GM19468 (cell line): ENCODE measurements around the gene YIPF5.

Experiments
- ATAC-seq: cut with Tn5 transposase; IDR thresholded peaks from one replicate; pipeline ENCODE4 v1.9.1; 2021; ENCODE audit warnings: mild to moderate bottlenecking, moderate library complexity, moderate number of reproducible peaks; ENCODE audit not compliant: unreplicated experiment; ENCODE audit errors: extremely low read depth

The YIPF5 gene

GRCh38 chr5:144183254-144183889, 12.9 kb upstream of the YIPF5 start:
- ATAC-seq: no peak

- no peak for ATAC-seq
Observed at GRCh38 chr5:144179226-144179625, 8.8 kb upstream of the YIPF5 start.

DNA sequence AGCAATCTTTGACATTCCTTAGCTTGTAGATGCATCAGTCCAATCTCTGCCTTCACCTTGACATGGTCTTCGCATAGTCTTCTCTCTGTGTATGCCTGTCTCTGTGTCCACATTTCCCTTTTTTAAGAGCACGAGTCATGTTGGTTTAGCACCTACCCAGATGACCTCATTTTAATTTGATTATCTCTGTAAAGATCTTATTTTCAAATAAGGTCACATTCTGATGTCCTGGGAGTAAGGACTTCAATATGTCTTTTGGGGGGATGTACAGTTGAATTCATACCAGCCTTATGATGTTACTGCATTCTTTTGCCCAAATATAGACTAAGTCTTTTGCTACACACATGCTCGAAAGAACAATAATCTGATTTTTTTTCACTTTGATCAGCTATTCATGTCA, 7.1 kb upstream of the YIPF5 start:
- ATAC-seq: no peak

DNA sequence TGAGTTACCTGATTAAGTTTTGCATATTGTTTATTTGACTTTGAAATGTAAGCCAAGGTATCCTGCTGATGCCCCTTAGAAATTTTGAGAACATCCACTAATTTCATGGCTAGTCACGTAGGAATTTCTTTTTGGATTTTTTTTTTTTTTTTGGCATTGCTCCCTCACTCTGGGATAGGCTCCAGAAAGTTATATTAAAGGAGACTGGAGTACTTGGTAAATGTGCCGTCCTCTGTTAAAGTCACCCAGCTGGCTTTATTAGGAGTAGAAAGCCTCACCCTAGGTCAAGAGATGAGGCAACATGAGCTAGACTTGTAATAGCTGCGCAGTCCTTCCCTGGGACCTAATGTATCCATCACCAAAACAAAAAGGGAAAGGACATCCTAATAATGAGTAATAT, 3.3 kb upstream of the YIPF5 start:
- no peak for ATAC-seq

- ATAC-seq: no peak
Observed at GRCh38 chr5:144169904-144170275, 569 bp downstream of the YIPF5 start.

- no peak for ATAC-seq
Observed at GRCh38 chr5:144167998-144168397, 2.5 kb downstream of the YIPF5 start.

- ATAC-seq: no peak
Observed at GRCh38 chr5:144166696-144167095, 3.8 kb downstream of the YIPF5 start.

DNA sequence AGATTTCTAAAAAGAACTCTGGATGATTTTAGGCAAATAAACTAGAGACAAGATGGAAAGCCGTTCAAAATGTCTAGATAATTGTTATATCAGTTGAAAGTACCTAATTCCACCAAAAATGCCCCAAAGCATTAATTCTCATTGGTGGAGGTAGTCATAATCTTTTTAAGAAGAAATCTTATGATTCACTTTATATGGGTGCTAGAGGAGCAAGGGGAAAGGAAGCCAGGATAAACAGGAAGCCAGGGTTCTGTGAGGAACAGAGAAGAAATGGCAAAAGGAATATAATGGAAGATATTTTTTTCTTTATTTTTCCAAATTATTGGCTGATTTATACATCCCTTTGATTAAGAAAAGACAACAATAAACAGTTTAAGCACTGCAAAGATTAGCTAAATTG, 7.8 kb downstream of the YIPF5 start:
- no peak for ATAC-seq

- no peak for ATAC-seq
Observed at GRCh38 chr5:144156767-144157171, 13.7 kb downstream of the YIPF5 start.

DNA sequence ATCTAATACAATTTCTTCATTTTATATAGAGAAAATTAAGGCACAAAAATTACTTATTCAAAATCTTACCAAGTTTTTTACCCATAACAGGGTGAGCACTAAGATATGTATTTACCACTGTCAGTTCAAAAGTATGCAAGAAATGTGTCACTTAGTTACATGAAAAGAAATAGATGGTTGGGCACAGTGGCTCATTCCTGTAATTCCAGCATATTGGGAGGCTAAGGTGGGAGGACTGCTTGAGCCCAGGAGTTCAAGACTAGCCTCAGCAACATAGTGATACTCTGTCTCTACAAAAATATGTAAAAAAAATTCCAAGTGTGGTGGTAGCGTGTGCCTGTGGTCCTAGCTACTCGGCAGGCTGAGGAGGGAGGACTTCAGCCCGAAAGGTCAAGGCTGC, 19.4 kb downstream of the YIPF5 start:
- ATAC-seq: no peak

DNA sequence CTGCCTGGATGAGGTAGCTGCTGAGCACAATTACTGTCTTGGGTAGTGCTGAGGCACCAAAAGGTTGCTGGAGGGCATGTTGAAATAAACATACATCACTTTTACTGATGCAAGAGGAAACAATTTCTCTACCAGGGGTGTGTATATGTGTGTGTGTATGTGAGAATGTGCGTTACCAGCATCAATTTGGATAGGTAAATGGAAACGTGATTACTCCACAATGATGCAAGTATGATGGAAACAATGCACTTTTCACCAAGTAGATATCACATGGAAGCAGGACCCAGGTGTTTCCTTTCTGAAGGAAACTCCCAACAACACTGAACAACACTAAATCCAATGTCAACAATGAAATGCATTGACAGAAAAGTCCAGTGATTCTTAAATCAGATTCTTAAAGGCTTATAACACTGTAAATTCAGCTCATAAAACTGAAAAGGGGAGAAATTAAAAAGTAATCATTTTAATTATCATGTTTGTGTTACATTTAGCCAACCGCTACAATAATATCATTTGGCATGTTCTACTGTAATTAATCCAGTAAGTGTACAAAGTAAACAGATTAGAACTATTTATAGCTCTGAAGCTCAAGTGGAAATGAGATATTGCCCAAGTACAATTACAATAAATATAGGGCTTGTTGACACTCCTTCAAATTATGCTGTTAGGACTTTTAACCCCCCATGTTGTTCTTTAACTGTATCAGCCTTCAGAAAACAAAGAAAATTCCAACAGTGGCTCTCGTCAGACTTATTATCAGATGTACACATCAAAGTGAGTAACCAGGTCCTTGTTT, 25.3 kb downstream of the YIPF5 start:
- ATAC-seq: no peak

GRCh38 chr5:144143625-144144024, 26.8 kb downstream of the YIPF5 start:
- no peak for ATAC-seq

DNA sequence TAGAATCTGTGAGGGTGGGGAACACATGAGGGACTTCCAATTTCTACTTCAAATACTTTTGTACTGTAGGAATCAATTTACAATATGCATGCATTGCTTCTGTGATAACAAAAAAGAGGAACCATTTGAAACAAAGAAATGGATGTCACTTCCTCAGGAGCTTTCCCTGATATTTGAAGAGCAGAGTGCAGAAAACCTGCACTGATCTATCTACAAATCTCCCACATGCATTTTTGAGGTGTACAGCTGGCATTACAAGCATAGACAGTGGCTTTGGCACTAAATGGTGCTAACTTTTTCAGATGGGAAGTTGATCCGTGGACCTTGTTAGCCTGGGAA, 27.7 kb downstream of the YIPF5 start:
- no peak for ATAC-seq

DNA sequence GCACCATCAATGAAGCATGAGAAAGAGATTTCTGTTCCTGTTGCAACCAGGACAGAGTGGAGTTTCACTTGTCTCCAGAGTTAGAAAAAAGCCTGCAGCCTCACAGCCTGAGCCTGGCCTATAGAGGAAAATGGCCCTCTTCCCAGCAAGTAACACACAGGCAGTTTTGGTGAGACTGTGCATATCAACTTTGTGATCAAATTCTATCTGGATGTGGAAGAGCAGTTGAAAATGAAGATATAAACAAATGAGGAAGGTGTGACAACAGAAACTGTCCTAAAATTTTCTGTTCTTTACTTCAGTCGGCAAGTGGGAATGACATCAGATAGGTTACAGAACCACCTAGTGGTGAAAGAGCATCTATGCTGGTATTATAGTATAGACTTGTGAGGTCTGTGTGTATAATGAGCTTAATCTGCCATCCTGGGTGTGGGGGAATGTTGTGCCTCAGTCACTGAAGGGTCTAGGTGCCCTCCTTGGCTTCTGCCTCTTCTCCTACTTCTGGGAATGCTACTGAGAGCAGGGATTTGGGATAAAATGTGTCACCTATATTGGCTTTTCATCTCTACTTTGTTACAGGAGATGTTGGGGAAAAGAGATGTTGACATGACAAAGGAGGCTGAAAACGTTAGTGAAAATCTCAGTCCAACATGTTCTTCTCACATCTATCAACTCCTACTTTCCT, 28.2 kb downstream of the YIPF5 start:
- ATAC-seq: peak; percentile 88

DNA sequence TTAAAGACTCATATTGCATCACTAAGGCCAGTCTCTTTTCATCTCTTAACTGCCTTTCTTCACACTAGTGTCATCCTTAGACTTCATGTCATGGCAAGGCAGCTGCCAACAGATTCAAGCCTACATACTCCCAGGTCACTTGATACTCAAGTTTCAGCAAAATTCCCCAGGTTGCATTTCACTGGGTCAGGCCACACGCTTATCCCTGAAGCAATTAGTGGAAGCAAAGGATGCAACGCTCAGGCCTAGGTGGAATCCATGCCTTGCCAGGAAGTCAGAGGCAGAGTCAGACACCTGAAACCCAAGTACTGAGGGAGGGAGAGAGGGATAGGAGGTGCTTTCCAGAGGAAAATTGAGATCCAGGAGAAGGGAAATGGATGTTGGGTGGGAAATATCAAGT, 28.9 kb downstream of the YIPF5 start:
- ATAC-seq: no peak

GRCh38 chr5:144139586-144139985, 30.9 kb downstream of the YIPF5 start:
- no peak for ATAC-seq

GRCh38 chr5:144135113-144135762, 35.2 kb downstream of the YIPF5 start:
- ATAC-seq: no peak

DNA sequence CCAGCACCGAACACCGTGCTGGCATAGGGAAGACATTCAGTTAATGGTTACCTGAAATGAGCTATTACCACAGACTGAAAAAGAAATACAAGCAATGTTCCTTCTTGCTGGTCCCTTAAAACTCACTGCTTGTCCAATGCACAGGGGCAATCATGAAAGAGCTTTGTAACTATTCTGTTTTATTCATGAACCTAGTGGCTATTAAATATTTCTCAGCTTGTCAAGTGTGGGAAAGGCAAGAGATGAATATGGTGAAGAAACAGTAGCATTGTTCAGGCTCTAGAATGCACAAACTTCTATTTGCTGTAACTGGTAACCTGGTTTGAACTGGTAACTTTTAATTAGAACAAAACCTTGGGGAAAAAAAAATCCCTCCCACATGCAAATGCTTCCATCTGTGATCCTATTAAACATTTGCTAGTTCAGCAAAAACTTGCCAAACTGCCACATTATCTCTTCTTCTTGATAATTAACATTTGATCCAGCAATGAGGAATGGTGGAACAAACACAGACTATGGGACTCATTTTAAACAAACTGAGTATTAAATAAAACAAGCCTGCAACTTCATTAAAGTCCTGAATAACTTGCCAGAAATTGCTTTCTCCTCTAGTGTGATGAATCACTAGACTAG, 36.1 kb downstream of the YIPF5 start:
- ATAC-seq: no peak

GRCh38 chr5:144133050-144133633, 37.3 kb downstream of the YIPF5 start:
- no peak for ATAC-seq

GRCh38 chr5:144131261-144131660, 39.2 kb downstream of the YIPF5 start:
- ATAC-seq: no peak
